HG03558 (cell line): ENCODE results near the gene ABCC2.
"Not testable (repeated sequence)": the region's sequence is repeated elsewhere in the genome, so short reads cannot be mapped to it uniquely, and the experiment has no call there.

Source experiments
- ATAC-seq: cut with Tn5 transposase; IDR thresholded peaks from one replicate; pipeline ENCODE4 v1.9.1; 2021; ENCODE audit warnings: moderate number of reproducible peaks; ENCODE audit not compliant: unreplicated experiment; ENCODE audit errors: extremely low read depth

Gene ABCC2

DNA sequence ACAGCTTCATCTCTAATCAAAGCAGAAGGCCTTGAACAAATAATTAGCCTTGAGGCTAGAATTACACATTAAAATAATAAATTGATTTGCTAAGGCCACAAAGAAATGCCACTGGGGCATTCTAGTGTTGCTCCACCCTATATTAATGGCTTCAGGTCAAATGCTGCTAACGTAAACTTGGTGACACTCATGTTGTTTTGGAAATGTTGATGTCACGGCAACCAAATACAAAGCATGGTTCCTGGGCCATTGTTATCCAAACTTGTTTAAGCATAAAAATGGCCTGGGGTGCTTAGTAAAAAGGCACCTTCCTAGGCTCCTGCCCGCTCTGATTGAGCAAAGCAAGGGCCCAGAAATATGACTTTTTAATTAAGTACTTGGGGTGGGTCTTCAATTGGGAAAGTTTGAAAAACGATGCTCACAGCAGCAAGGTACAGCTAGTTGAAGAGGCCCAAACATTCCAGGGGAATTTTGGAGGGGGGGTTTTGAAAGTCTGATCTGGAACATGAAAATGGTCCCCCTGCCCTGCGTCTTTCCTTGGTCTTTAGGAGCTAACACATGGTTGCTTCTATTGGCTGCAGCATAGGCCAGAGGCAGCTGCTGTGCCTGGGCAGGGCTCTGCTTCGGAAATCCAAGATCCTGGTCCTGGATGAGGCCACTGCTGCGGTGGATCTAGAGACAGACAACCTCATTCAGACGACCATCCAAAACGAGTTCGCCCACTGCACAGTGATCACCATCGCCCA, 67.8 kb downstream of the ABCC2 start:
- no peak for ATAC-seq

- no peak for ATAC-seq
Measured at GRCh38 chr10:99850767-99851340, 68.4 kb downstream of the ABCC2 start.

GRCh38 chr10:99851825-99852224, 69.4 kb downstream of the ABCC2 start:
- ATAC-seq = no peak

- ATAC-seq = no peak
Measured at GRCh38 chr10:99852481-99853213, 70.2 kb downstream of the ABCC2 start.

DNA sequence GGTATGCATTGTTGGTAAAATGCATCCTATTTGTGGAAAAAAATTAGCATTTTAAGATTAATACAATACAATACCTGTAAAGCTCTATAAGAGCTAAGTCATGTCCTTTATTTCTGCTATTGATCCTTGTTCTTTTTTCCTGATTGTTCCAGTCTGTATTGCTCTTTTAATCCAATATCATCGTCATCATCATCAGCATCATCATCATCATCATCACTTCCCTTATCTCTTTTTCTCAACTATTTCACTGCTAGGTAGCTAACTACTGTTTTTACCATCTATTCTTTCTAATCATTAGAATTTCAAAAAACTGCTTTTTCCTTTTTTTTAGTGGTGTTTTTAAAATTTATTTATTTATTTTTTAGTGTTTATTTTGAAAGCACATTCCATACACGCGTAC, 71.2 kb downstream of the ABCC2 start:
- ATAC-seq = no peak

DNA sequence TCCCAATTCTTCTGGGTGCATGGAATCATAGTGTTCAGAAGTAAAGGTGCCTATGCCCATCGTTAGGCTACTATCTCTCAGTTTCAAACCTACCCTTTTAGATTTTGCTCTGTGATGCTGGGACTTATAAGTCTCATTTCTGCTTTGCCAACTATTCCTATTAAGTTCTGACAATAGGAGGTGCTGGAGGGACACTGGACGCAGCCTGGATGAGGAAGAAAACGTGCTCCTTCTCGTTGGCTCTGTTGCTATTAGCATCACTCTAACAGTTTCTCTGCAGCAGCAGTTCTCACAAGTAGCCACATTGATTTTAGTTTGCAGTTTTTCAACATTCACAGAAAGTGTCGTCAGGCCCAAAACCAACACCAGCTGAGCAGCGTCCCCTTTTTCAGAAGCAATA, 72.4 kb downstream of the ABCC2 start:
- ATAC-seq = no peak

- ATAC-seq = no peak
Measured at GRCh38 chr10:99855479-99856071, 73.1 kb downstream of the ABCC2 start.

GRCh38 chr10:99858849-99859248, 76.4 kb downstream of the ABCC2 start:
- ATAC-seq = no peak

DNA sequence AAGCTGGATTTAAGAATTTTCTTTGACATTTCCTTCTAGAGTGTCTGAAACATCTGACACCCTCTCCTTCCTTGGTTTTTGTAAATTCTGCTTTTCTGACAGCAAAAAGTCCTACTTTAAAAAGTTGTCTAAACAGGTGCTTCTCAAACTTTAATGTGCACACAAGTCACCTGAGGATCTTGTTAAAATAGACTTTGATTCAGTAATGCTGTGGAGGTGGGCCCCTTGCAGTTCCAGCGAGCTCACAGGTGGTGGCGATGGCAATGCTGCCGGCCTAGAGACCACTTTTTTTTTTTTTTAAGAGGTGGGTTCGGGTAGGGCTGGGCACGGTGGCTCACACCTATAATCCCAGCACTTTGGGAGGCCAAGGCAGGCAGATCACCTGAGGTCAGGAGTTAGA, 77.1 kb downstream of the ABCC2 start:
- ATAC-seq = no peak

GRCh38 chr10:99860466-99860865, 78.0 kb downstream of the ABCC2 start:
- no peak for ATAC-seq

GRCh38 chr10:99863535-99864240, 81.2 kb downstream of the ABCC2 start:
- ATAC-seq = not testable (repeated sequence)

GRCh38 chr10:99867250-99867649, 84.8 kb downstream of the ABCC2 start:
- not testable (repeated sequence) for ATAC-seq

- ATAC-seq = no peak
Measured at GRCh38 chr10:99869581-99870122, 87.2 kb downstream of the ABCC2 start.

DNA sequence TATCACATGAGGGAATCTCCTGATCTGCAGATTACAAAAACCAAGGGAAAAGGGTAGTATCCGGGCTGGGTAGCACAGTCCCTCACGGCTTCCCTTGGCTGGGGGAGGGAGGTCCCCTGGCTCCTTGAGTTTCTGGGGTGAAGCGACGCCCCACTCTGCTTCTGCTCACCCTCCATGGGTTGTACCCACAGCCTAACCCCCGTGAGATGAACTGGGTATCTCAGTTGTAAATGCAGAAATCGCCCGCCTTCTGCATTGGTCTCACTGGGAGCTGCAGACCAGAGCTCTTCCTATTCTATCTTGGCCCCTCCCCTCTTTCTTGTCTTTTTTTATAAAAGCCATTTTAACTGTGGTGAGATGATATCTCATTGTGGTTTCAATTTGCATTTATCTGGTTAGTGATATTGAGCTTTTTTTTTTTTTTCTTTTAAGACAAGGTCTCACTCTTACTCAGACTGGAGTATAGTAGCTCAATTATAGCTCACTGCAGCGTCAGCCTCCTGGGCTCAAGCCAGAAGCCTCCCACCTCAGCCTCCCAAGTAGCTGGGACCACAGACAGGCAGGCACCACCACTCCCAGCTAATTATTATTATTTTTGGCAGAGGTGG, 87.8 kb downstream of the ABCC2 start:
- ATAC-seq = no peak

GRCh38 chr10:99872367-99873162, 90.1 kb downstream of the ABCC2 start:
- no peak for ATAC-seq

DNA sequence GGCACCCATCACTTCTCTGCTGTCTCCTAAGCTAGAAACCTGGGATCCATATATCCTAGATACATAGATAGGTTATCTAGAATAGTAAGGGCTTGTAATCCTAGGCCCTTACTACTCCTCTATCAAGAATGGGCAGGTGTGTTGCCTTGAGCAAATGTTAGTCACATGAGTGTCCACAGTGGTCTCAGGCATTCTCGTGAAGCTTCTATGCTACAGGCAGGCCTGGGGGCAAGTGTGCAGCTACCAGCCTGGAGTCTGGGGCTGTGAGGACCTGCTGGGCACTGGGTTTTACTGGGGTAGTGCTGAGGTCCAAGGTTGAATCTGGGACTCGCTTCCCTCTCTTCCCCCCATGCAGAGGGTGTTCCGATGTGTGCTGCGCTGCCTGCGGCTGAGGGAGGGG, 91.4 kb downstream of the ABCC2 start:
- ATAC-seq = no peak

DNA sequence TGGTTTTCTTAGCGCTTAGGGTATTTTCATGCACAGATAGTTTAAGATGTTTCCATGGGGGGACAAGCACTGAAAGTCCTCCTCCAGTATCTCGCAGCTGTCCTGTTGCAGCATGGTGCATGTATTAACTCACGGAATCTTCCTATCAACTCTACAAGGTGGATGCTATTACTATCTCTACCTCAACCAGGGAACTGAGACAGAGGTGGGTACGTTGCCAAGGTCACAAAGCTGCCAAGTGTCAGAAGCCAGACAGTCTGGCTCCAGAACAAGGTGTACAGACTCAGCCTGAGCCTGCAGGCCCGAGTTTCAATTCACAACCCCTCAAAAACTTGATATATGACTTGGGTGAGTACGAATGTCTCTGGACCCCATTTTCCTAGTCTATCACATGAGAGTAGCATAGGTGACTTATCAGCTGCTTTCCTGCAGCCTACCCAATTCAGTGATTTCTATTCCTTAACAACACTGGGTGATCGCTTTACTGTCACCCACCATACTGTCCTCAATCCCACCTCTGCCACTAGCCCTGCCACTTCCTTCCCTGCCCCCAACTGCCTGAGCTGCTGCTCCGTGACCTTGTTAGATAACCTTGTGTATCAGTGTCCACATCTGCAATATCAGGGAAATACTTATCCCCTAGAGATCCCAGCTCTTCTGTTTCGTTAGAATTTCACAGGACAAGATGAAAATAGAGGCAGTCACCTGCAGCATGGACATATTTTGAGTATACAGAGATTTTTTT, 92.1 kb downstream of the ABCC2 start:
- no peak for ATAC-seq

DNA sequence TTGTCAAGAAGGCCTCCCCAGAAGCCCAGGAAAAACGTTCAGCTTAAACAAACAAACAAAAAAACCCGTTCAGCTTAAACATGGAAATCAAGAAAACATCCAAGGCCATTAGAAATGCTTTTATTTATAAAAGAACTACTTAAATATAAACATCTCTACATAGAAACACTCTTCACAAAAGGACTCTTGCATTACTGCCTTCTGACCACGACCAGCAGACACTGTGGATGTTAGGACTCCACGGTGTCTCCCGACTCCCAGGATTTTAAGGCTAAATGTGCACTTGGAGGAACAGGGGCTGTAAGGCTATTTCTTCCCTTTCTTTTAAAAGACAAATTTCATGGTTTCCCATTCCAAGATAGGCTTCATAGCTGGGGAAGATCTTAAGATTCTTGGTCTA, 93.0 kb downstream of the ABCC2 start:
- ATAC-seq = no peak
